ENCODE results near the gene CHMP6.

CHMP6 gene

GRCh38 chr17:80971704-80972304, 19.8 kb upstream of the CHMP6 start:
- DNase-seq, result no peak

DNA sequence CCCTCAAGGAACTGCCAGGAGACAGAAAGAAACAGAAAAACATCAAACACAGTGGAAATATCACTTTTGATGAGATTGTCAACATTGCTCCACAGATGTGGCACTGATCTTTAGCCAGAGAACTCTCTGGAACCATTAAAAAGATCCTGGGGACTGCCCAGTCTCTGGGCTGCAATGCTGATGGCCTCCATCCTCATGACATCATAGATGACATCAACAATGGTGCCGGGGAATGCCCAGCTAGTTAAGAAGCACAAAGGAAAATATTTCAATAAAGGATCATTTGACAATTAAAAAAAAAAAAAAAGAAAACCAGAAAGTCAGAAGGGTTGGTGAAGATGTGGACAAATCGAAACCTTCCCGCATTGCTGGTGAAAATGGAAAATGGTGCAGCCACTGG, 14.9 kb upstream of the CHMP6 start:
- DNase-seq, result no peak

DNA sequence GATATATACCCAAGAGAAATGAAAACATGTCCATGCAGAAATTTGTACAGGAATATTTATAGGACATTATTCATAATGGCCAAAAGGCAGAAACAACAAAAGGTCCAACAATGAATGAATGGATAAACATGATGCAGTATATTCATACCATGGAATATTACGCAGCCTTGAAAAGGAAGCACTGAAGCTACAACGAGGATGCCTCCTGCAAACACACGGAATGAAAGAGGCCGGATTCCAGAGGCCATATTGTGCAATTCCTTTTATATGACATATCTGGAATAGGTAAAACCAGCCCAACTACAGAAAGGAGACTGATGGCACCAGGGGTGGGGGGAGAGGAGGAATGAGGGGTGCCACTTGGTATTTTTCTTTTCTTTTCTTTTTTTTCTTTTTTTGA, 14.5 kb upstream of the CHMP6 start:
- no peak for DNase-seq

DNA sequence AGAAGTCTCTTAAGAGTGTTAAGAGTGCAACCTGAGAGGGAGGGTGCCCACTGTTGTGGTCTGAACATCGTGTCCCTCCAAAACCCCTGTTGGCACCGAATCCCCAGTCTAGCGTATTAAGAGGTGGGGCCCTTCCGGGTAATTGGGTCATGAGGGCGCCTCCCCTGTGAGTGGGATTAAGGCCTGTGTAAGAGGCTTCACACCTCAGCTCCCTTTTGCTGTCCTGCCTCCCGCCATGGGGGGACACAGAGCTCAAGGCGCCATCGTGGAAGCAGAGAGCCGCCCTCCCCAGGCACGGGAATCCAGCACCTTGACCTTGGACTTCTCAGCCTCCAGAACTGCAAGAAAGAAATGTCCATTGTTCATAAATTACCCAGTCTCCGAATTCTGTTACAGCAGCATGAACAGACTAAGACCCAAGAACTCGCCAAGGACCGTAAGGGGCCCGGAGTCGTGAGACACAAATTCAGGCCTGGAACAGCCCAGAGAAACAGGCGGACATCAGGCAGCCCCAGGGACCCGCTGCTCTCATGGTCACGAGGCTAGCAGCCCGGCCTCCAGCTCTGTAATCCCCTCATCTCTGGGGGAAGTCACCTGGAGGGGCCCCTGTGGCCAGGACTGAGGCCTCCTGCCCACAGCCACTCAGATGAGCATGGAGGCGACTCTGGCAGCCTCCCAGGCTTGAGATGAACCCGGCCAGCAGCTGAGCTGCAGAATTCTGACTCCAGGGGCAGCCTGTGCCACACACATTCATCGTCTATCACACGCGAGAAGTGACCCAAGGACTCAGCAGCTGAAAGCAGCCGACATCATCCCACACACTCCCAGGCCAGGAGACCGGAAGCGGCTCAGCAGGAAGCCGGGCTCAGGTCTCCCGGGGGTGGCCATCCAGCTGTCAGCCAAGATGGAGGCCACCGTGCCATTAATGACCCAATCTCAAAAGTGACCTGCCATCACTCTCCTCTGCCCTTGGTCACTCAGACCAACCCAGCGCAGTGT, 12.8 kb upstream of the CHMP6 start:
- DNase-seq, result no peak

GRCh38 chr17:80979547-80980378, 11.9 kb upstream of the CHMP6 start:
- no peak for DNase-seq

GRCh38 chr17:80980397-80981061, 11.1 kb upstream of the CHMP6 start:
- DNase-seq, result no peak

GRCh38 chr17:80981062-80981902, 10.4 kb upstream of the CHMP6 start:
- peak; percentile 27 for DNase-seq

- no peak for DNase-seq
These were observed 9.7 kb upstream of the CHMP6 start for GRCh38 chr17:80981929-80982425.

- no peak for DNase-seq
These were observed 9.1 kb upstream of the CHMP6 start for GRCh38 chr17:80982426-80982974.

- no peak for DNase-seq
These were observed 8.1 kb upstream of the CHMP6 start for GRCh38 chr17:80983545-80983944.

DNA sequence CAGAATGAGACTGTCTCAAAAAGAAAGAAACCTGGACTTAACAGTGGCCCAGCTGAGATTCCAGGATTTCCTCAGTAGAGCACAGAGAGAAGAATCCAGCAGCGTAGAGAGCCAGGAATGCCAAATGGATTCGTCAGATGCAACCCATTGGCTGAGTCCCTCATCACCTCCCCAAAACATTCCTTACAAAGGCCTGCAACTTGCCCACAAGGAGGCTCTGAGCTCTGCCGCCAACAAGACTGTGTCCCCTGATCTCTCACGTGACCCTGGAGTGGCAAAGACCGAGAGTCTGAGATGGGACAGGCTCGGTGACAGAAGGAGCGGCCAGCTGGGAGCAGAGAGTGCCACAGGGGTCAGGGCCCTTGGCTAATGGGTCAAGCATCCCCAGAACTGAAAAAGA, 6.9 kb upstream of the CHMP6 start:
- DNase-seq, result peak; percentile 14

GRCh38 chr17:80986046-80986445, 5.6 kb upstream of the CHMP6 start:
- no peak for DNase-seq

DNA sequence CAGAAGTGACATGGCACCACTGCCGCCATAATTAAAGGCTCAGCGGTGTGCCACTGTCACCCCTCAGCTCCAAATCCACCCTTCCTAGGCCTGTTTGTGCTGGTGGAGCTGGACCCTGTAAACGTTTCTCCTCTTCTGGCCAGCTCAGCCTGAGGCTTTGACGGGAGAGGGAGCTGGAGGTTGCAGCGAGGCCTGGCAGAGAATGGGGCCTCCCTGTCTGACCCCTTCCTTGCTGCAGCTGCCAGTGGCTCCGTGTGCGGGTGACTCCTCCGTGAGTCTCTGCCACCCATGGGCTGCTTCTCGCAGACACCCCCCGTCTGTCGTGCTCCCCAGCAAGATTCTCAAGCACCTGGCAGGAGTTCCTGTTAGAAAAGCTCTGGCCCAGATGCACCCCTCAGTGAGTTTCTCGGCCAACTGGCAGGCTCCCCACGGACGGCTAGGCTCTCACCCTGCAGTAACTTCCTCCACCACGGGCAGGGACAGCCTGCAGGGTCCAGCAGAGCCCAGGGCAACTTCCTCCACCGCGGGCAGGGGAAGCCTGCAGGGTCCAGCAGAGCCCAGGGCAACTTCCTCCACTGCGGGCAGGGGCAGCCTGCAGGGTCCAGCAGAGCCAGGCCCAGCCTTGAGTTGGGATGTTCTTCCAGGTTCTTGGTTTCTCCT, 4.7 kb upstream of the CHMP6 start:
- DNase-seq, result peak; percentile 10

DNA sequence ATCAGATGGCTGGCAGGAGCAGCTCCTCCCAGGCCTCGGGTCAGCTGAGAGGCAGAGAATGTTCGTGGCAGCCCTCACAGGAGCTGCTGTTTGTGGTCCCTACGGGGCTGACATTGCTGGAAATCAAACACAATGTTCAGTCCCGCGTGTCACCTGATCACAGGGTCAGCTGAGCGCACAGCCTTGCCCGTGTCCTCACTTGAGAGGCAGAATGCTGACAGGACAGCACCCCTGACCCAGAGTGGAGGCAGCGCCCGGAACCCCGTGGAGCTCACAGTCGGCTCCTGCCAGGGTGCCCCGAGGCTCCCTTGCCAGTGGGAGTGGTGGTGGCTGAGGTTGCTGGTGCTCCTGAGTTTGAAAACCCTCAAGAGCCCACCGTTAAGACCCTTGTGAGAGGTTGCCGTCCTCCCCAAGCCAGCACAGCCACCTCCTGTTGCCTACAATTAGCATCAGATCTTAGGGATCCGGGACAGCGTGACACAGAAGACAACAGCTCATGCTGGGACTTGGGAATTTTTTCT, 3.6 kb upstream of the CHMP6 start:
- no peak for DNase-seq

GRCh38 chr17:80989586-80989913, 2.1 kb upstream of the CHMP6 start:
- DNase-seq, result no peak

- DNase-seq, result no peak
These were observed 558 bp upstream of the CHMP6 start for GRCh38 chr17:80990921-80991644.

DNA sequence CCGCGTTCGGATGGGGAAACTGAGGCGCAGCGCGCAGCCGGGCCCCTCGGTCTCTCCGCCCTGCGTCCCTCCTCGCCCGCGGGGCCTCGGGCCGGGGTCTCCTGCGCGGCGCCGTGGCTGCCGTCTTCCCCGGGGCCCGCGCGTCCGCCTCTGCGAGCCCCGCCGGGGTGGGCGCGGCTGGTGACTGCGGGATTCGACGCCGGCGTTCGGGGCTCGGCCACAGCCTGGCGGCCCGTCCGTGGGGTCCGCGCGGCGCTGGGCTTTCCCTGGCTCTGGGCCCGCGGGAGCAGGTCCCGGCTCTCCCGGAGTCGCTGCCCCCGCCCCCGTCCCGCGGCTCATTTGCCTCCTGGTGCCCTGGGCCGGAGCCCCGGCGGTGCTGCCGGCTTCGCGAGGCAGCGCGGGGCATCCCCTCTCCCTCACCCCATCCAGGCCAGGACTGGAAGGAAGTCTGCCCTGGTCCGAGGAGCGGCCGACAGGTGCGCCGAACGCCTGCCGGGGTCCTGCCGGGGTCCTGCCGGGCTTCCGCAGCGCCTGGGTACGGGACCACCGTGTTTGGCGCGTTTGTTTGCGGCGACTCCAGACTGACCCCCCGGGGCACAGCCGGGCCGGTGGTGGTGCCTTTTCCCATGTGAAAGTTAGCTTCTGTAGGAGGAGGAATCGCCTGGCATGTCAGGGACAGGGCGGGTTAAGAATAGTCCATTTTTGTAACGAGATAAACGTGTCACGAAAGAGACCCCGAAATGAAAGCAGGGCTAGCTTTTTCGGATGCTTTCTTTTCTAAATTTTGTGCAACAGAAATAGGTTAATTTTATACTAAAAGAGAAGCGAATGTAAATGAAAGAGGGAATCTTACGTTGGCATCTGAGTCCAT, 671 bp downstream of the CHMP6 start:
- no peak for DNase-seq

GRCh38 chr17:80992948-80993624, 1.4 kb downstream of the CHMP6 start:
- DNase-seq, result peak; percentile 15

Data from OCI-M1 (cell line).